ENCODE data around the gene GRM4. TPM values are rescaled to one million over a fixed set of nuclear protein-coding genes. Genes with fewer than 3 reads are reported as not detected.
"Not testable (repeated sequence)": the region's sequence is repeated elsewhere in the genome, so short reads cannot be mapped to it uniquely, and the experiment has no call there.

GRM4 gene
- not detected in 2 replicates for total RNA-seq (2014; rRNA removed; shearing (Covaris generic))

- Histone ChIP-seq H3K27me3 (replicated peaks) (peaks cover 61% of the 10 kb centered on the region), H3K9me3 (replicated peaks) (no peaks in the 10 kb centered on the region)
- no peak for DNase-seq (ENCODE audit: low read depth in 1 of 2, low spot score in 2 of 2)
Measured at GRCh38 chr6:34146021-34146782, at the start of gene GRM4. Gene GRM4, minus strand, starts transcription at chr6:34146087. Its CDS starts 12,591 bp downstream, at chr6:34133496.

GRCh38 chr6:34194772-34195171 lies 48.9 kb upstream of the GRM4 start:
- Histone ChIP-seq H3K27ac (no peak overlapping the region), H3K4me1 (replicated peaks) (peaks cover 10% of the 10 kb centered on the region), H3K9me3 (replicated peaks) (no peaks in the 10 kb centered on the region), H3K36me3 (no peaks in the 10 kb centered on the region), H3K27me3 (replicated peaks) (no peaks in the 10 kb centered on the region), H3K4me3 (no peak overlapping the region)
- DNase-seq (ENCODE audit: low read depth in 1 of 2, low spot score in 2 of 2): no peak

More at GRCh38 chr6:34146021-34146782, at the start of gene GRM4:
- Histone ChIP-seq H3K36me3 (no peaks in the 10 kb centered on the region), H3K4me1 (replicated peaks) (peaks cover 22% of the 10 kb centered on the region), H3K27ac (no peak within 1 kb of the TSS), H3K4me3 (peak within 1 kb of the TSS; percentile 20)

GRCh38 chr6:34190504-34191122 lies 44.7 kb upstream of the GRM4 start:
- H3K9me3 ChIP-seq (replicated peaks): no peaks in the 10 kb centered on the region
- H3K27ac ChIP-seq: no peak overlapping the region
- DNase-seq (ENCODE audit: low read depth in 1 of 2, low spot score in 2 of 2): no peak
- no peaks in the 10 kb centered on the region for H3K4me1 ChIP-seq (replicated peaks)
- no peak overlapping the region for H3K4me3 ChIP-seq
- H3K36me3 ChIP-seq: no peaks in the 10 kb centered on the region
- no peaks in the 10 kb centered on the region for H3K27me3 ChIP-seq (replicated peaks)

- DNase-seq (ENCODE audit: low read depth in 1 of 2, low spot score in 2 of 2): no peak
- H3K4me1 ChIP-seq (replicated peaks): no peaks in the 10 kb centered on the region
- no peaks in the 10 kb centered on the region for H3K27me3 ChIP-seq (replicated peaks)
- H3K36me3 ChIP-seq: no peaks in the 10 kb centered on the region
- no peak overlapping the region for H3K27ac ChIP-seq
- no peaks in the 10 kb centered on the region for H3K9me3 ChIP-seq (replicated peaks)
- no peak overlapping the region for H3K4me3 ChIP-seq
Measured at GRCh38 chr6:34189806-34190503, 44.1 kb upstream of the GRM4 start.

GRCh38 chr6:34184726-34185125 lies 38.8 kb upstream of the GRM4 start:
- DNase-seq (ENCODE audit: low read depth in 1 of 2, low spot score in 2 of 2); H3K36me3 ChIP-seq; H3K9me3 ChIP-seq (replicated peaks); H3K27ac ChIP-seq; H3K4me3 ChIP-seq; H3K4me1 ChIP-seq (replicated peaks); H3K27me3 ChIP-seq (replicated peaks): not testable (repeated sequence)

GRCh38 chr6:34182751-34183531 lies 37.1 kb upstream of the GRM4 start:
- Histone ChIP-seq H3K4me1 (replicated peaks) (no peaks in the 10 kb centered on the region), H3K9me3 (replicated peaks) (no peaks in the 10 kb centered on the region)

GRCh38 chr6:34181908-34182307 lies 36.0 kb upstream of the GRM4 start:
- Histone ChIP-seq H3K9me3 (replicated peaks) (no peaks in the 10 kb centered on the region), H3K27ac (no peak overlapping the region), H3K4me1 (replicated peaks) (no peaks in the 10 kb centered on the region), H3K27me3 (replicated peaks) (no peaks in the 10 kb centered on the region), H3K4me3 (no peak overlapping the region), H3K36me3 (no peaks in the 10 kb centered on the region)
- DNase-seq (ENCODE audit: low read depth in 1 of 2, low spot score in 2 of 2): no peak

More at GRCh38 chr6:34182751-34183531, 37.1 kb upstream of the GRM4 start:
- H3K4me3 ChIP-seq: no peak overlapping the region
- H3K36me3 ChIP-seq: no peaks in the 10 kb centered on the region
- no peaks in the 10 kb centered on the region for H3K27me3 ChIP-seq (replicated peaks)
- no peak for DNase-seq (ENCODE audit: low read depth in 1 of 2, low spot score in 2 of 2)
- H3K27ac ChIP-seq: no peak overlapping the region

GRCh38 chr6:34179106-34179720 lies 33.3 kb upstream of the GRM4 start:
- no peaks in the 10 kb centered on the region for H3K27me3 ChIP-seq (replicated peaks)
- no peaks in the 10 kb centered on the region for H3K4me1 ChIP-seq (replicated peaks)
- H3K27ac ChIP-seq: no peak overlapping the region
- H3K36me3 ChIP-seq: no peaks in the 10 kb centered on the region
- no peak for DNase-seq (ENCODE audit: low read depth in 1 of 2, low spot score in 2 of 2)
- no peaks in the 10 kb centered on the region for H3K9me3 ChIP-seq (replicated peaks)
- no peak overlapping the region for H3K4me3 ChIP-seq

- Histone ChIP-seq H3K4me3 (no peak overlapping the region), H3K4me1 (replicated peaks) (no peaks in the 10 kb centered on the region), H3K9me3 (replicated peaks) (no peaks in the 10 kb centered on the region), H3K27ac (no peak overlapping the region), H3K36me3 (no peaks in the 10 kb centered on the region), H3K27me3 (replicated peaks) (no peaks in the 10 kb centered on the region)
- no peak for DNase-seq (ENCODE audit: low read depth in 1 of 2, low spot score in 2 of 2)
Measured at GRCh38 chr6:34178357-34179105, 32.6 kb upstream of the GRM4 start.

GRCh38 chr6:34177181-34177591 lies 31.3 kb upstream of the GRM4 start:
- H3K4me3 ChIP-seq: no peak overlapping the region
- DNase-seq (ENCODE audit: low read depth in 1 of 2, low spot score in 2 of 2): no peak
- no peaks in the 10 kb centered on the region for H3K4me1 ChIP-seq (replicated peaks)
- H3K36me3 ChIP-seq: no peaks in the 10 kb centered on the region
- H3K27me3 ChIP-seq (replicated peaks): no peaks in the 10 kb centered on the region
- no peaks in the 10 kb centered on the region for H3K9me3 ChIP-seq (replicated peaks)
- no peak overlapping the region for H3K27ac ChIP-seq

GRCh38 chr6:34176261-34177031 lies 30.6 kb upstream of the GRM4 start:
- Histone ChIP-seq H3K27ac (no peak overlapping the region), H3K4me3 (no peak overlapping the region)

GRCh38 chr6:34174846-34175399 lies 29.0 kb upstream of the GRM4 start:
- Histone ChIP-seq H3K36me3 (no peaks in the 10 kb centered on the region), H3K27ac (no peak overlapping the region), H3K27me3 (replicated peaks) (no peaks in the 10 kb centered on the region), H3K4me1 (replicated peaks) (no peaks in the 10 kb centered on the region), H3K9me3 (replicated peaks) (no peaks in the 10 kb centered on the region), H3K4me3 (no peak overlapping the region)
- no peak for DNase-seq (ENCODE audit: low read depth in 1 of 2, low spot score in 2 of 2)

More at GRCh38 chr6:34176261-34177031, 30.6 kb upstream of the GRM4 start:
- Histone ChIP-seq H3K27me3 (replicated peaks) (no peaks in the 10 kb centered on the region), H3K9me3 (replicated peaks) (no peaks in the 10 kb centered on the region), H3K36me3 (no peaks in the 10 kb centered on the region), H3K4me1 (replicated peaks) (no peaks in the 10 kb centered on the region)
- DNase-seq (ENCODE audit: low read depth in 1 of 2, low spot score in 2 of 2): no peak

Data from SJSA1 (cell line).